Gastroesophageal sphincter (tissue), 4 donors: ENCODE data around the gene ADD2. TPM values are rescaled to one million over a fixed set of nuclear protein-coding genes. Genes with fewer than 3 reads are reported as not detected.

Experiments
- ATAC-seq: fragments of 150-250 bp; one replicate; pipeline ENCODE4 v1.9.1; 2016; ENCODE audit warnings: mild to moderate bottlenecking, moderate library complexity
- H3K27ac ChIP-seq, 4 donors: fragments of 200-600 bp; sonication (generic) in 3 of 4; 1 replicate in 3 of 4; 2 replicates in 1 of 4; pipeline ENCODE4 v1.5.1; 2016 to 2019
- H3K27me3 ChIP-seq: fragments of 200-600 bp; sonication (generic); one replicate; pipeline ENCODE4 v1.5.1; 2019
- H3K36me3 ChIP-seq, 2 donors: fragments of 200-600 bp; sonication (generic); one replicate each; pipeline ENCODE4 v1.5.1; 2019; ENCODE audit warnings: control low read depth in 1 of 2
- H3K4me1 ChIP-seq, 3 donors: fragments of 200-600 bp; sonication (generic); 1 replicate in 2 of 3; 2 replicates in 1 of 3; pipeline ENCODE4 v1.5.1; 2016 to 2019; ENCODE audit warnings: control low read depth in 2 of 3
- H3K4me3 ChIP-seq, 2 donors: fragments of 200-600 bp; sonication (generic); one replicate each; pipeline ENCODE4 v1.5.1; 2019; ENCODE audit warnings: mild to moderate bottlenecking in 1 of 2, moderate library complexity in 1 of 2
- H3K9me3 ChIP-seq, 3 donors: fragments of 200-600 bp; sonication (generic); one replicate each; pipeline ENCODE4 v1.5.1; 2017 to 2019; ENCODE audit warnings: control low read depth in 2 of 3
- CTCF ChIP-seq, 4 experiments: fragments of 200-600 bp in 2 of 4; fragments of 450-650 bp in 2 of 4; sonication (generic) in 1 of 4; IDR thresholded peaks; one replicate each; pipeline ENCODE4 v1.5.1; 2017 to 2019; ENCODE audit warnings: antibody characterized with exemption in 4 of 4, mild to moderate bottlenecking in 2 of 4, moderate library complexity in 2 of 4
- EP300 ChIP-seq: sonication (generic); formaldehyde crosslinking; IDR thresholded peaks from one replicate; pipeline ENCODE4 v1.6.1; 2017; ENCODE audit warnings: antibody characterized with exemption, mild to moderate bottlenecking
- POLR2A ChIP-seq, 2 donors: fragments of 450-650 bp; IDR thresholded peaks; one replicate each; pipeline ENCODE4 v1.6.1; 2017; ENCODE audit warnings: antibody characterized with exemption in 2 of 2, mild to moderate bottlenecking in 2 of 2, moderate library complexity in 1 of 2
- POLR2AphosphoS5 ChIP-seq: sonication (generic); formaldehyde crosslinking; IDR thresholded peaks from one replicate; pipeline ENCODE4 v1.6.1; 2017; ENCODE audit warnings: antibody characterized with exemption
- WGBS, 2 donors: methylation state at CpG; one replicate each; pipeline ENCODE4 v1.1.5; 2018; ENCODE audit warnings: low coverage in 1 of 2; 5-methylcytosine and 5-hydroxymethylcytosine counted together
- total RNA-seq, 4 donors: library from RNA; depleted of rRNA; stranded (reverse); fragments of >200 nt; gene quantifications; one replicate each; pipeline ENCODE4 v1.1.0, GENCODE V29; 2016

The ADD2 gene
- total RNA-seq, 4 donors from 2014 or later, result 2.4 to 7.8 (median 3.6) TPM

GRCh38 chr2:70675862-70676261 is 92.1 kb downstream of the ADD2 start:
- no peak overlapping the region for H3K27ac ChIP-seq
- 90 to 95% methylated on average over 2 of the region's 2 CpGs for WGBS, 2 donors
- no peaks in the 10 kb centered on the region for H3K9me3 ChIP-seq
- H3K4me1 ChIP-seq, result peaks cover 0 to 6% (median 0%) of the 10 kb centered on the region in 3 donors
- H3K4me3 ChIP-seq, result no peak overlapping the region
- no peaks in the 10 kb centered on the region for H3K27me3 ChIP-seq
- TF ChIP-seq POLR2AphosphoS5 (no peak), CTCF (IDR thresholded peaks at IDR 0.05) (no peak), POLR2A (IDR thresholded peaks at IDR 0.05) (no peak), EP300 (no peak)
- no peak for ATAC-seq
- no peaks in the 10 kb centered on the region for H3K36me3 ChIP-seq

- 92 to 93% methylated on average over 3 to 8 of the region's 11 CpGs for WGBS, 2 donors
- ATAC-seq, result no peak
- no peaks in the 10 kb centered on the region for H3K36me3 ChIP-seq
- TF ChIP-seq POLR2A (IDR thresholded peaks at IDR 0.05), result no peak
- no peak for TF ChIP-seq CTCF (IDR thresholded peaks at IDR 0.05)
- TF ChIP-seq POLR2AphosphoS5, result no peak
- no peak for TF ChIP-seq EP300
- no peaks in the 10 kb centered on the region for H3K27me3 ChIP-seq
- no peak overlapping the region for H3K27ac ChIP-seq
- H3K9me3 ChIP-seq, result no peaks in the 10 kb centered on the region
- H3K4me1 ChIP-seq, result peaks cover 0 to 6% (median 0%) of the 10 kb centered on the region in 3 donors
- no peak overlapping the region for H3K4me3 ChIP-seq
These were observed 93.2 kb downstream of the ADD2 start for GRCh38 chr2:70674636-70675430.

GRCh38 chr2:70673041-70673647 is 94.9 kb downstream of the ADD2 start:
- no peaks in the 10 kb centered on the region for H3K4me1 ChIP-seq
- WGBS, 2 donors, result 39 to 53% methylated on average over 2 to 3 of the region's 7 CpGs
- ATAC-seq, result no peak
- no peaks in the 10 kb centered on the region for H3K9me3 ChIP-seq
- TF ChIP-seq EP300 (no peak), CTCF (IDR thresholded peaks at IDR 0.05) (no peak), POLR2AphosphoS5 (no peak), POLR2A (IDR thresholded peaks at IDR 0.05) (no peak)
- H3K27me3 ChIP-seq, result no peaks in the 10 kb centered on the region
- no peaks in the 10 kb centered on the region for H3K36me3 ChIP-seq
- no peak overlapping the region for H3K27ac ChIP-seq
- H3K4me3 ChIP-seq, result no peak overlapping the region

GRCh38 chr2:70671092-70671675 is 96.8 kb downstream of the ADD2 start:
- Histone ChIP-seq H3K27me3 (peaks cover 8% of the 10 kb centered on the region), H3K27ac (no peak overlapping the region), H3K36me3 (no peaks in the 10 kb centered on the region), H3K9me3 (no peaks in the 10 kb centered on the region), H3K4me3 (no peak overlapping the region), H3K4me1 (no peaks in the 10 kb centered on the region)
- 82% methylated on average over 5 of the region's 7 CpGs; no CpG with 5 or more reads in 1 of the 2 donors for WGBS, 2 donors
- no peak for ATAC-seq
- TF ChIP-seq POLR2A (IDR thresholded peaks at IDR 0.05) (no peak), CTCF (IDR thresholded peaks at IDR 0.05) (no peak), EP300 (no peak), POLR2AphosphoS5 (no peak)
